ENCODE results near the gene GJA4.

GRCh38 chr1:34746101-34746500 is 46.7 kb upstream of the GJA4 start:
- TF ChIP-seq POLR2A (IDR thresholded peaks at IDR 0.05) (no peak), CTCF (IDR thresholded peaks at IDR 0.05) (no peak)
